Measurements from ENCODE around the gene GAS2L2. TPM values are rescaled to one million over a fixed set of nuclear protein-coding genes. Genes with fewer than 3 reads are reported as not detected.

The GAS2L2 gene
- total RNA-seq, 2 donors from 2014 or later = not detected

- TF ChIP-seq POLR2A (IDR thresholded peaks at IDR 0.05) (no peak), POLR2AphosphoS5 (IDR thresholded peaks at IDR 0.05) (no peak), CTCF (IDR thresholded peaks at IDR 0.05) (no peak)
- H3K36me3 ChIP-seq = no peaks in the 10 kb centered on the region
- H3K4me3 ChIP-seq = peak overlapping the region; percentile 62 to 75
- intact Hi-C loops (cut with DNase I) = no loop called here
- peak overlapping the region; percentile 3 to 18 for H3K27ac ChIP-seq
- no peak for DNase-seq (ENCODE audit: low spot score)
- H3K9me3 ChIP-seq = no peaks in the 10 kb centered on the region
- H3K27me3 ChIP-seq (replicated peaks; ENCODE audit: insufficient read depth) = no peaks in the 10 kb centered on the region
- WGBS = 27% methylated on average over 17 of the region's 47 CpGs
- peaks cover 4% of the 10 kb centered on the region for H3K4me1 ChIP-seq (replicated peaks)
Observed at GRCh38 chr17:35731917-35732805, 20.9 kb downstream of the GAS2L2 start.

DNA sequence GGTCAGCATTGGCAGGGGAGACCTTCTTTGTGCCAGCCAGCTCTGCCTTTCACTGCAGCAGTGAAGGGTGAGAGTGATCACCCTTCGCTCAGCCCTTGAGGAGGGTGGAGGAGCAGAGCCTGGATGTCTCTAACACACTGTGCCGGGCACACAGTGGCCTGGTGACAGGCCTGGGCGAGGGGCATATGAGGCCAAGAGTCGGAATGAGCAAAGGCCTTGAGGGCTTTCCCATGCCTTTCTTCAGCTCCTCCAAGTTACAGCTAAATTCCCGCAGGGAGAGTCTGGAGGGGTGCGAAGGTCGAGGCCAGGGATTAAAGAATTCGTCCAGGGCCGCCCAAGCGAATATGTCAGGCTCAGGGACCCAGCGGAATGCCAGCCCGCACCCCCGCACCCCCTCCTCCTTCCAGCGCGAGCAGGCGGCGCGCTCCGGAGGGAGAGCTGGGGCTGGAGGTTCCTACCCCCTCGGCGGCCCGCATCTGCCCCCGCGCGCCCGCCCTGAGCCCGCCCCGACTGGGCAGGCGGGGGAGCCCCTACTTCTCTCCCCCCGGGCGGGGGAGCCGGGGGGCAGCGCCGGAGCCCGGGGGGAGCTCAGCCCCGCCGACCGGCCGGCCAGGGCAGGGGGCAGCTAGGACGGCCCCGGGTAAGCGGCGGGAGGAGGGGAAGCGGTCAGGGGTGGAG lies 21.7 kb downstream of the GAS2L2 start, which contains the start of gene RASL10B:
RASL10B (plus strand) TSS at position 401 of the 678 bp plus-strand sequence. CDS start 3,546 bp downstream, outside the sequence.
- TF ChIP-seq POLR2AphosphoS5 (IDR thresholded peaks at IDR 0.05) (peak; percentile 18), POLR2A (IDR thresholded peaks at IDR 0.05) (no peak)
- 5% methylated on average over 17 of the region's 44 CpGs for WGBS
- peak within 1 kb of the TSS; percentile 62 to 75 for H3K4me3 ChIP-seq
- H3K36me3 ChIP-seq = no peaks in the 10 kb centered on the region
- H3K9me3 ChIP-seq = no peaks in the 10 kb centered on the region
- peak; percentile 30 for DNase-seq (ENCODE audit: low spot score)
- peaks cover 4% of the 10 kb centered on the region for H3K4me1 ChIP-seq (replicated peaks)
- H3K27me3 ChIP-seq (replicated peaks; ENCODE audit: insufficient read depth) = no peaks in the 10 kb centered on the region
- H3K27ac ChIP-seq = peak within 1 kb of the TSS; percentile 3 to 18
- intact Hi-C loops (cut with DNase I) = no loop called here

- intact Hi-C loops (cut with DNase I) = no loop called here
- no peak for DNase-seq (ENCODE audit: low spot score)
- 85% methylated on average over 10 of the region's 10 CpGs for WGBS
Observed at GRCh38 chr17:35730400-35731005, 22.5 kb downstream of the GAS2L2 start.

GRCh38 chr17:35729405-35729833 lies 23.6 kb downstream of the GAS2L2 start:
- no peak overlapping the region for H3K4me3 ChIP-seq
- peaks cover 4% of the 10 kb centered on the region for H3K4me1 ChIP-seq (replicated peaks)
- no peak overlapping the region for H3K27ac ChIP-seq
- no peaks in the 10 kb centered on the region for H3K27me3 ChIP-seq (replicated peaks; ENCODE audit: insufficient read depth)
- no peak for DNase-seq (ENCODE audit: low spot score)
- intact Hi-C loops (cut with DNase I) = no loop called here
- TF ChIP-seq POLR2A (IDR thresholded peaks at IDR 0.05) (no peak), POLR2AphosphoS5 (IDR thresholded peaks at IDR 0.05) (no peak), CTCF (IDR thresholded peaks at IDR 0.05) (no peak)
- 84% methylated on average over 4 of the region's 4 CpGs for WGBS
- H3K9me3 ChIP-seq = no peaks in the 10 kb centered on the region
- no peaks in the 10 kb centered on the region for H3K36me3 ChIP-seq

More at GRCh38 chr17:35730400-35731005, 22.5 kb downstream of the GAS2L2 start:
- H3K27ac ChIP-seq = no peak overlapping the region
- no peaks in the 10 kb centered on the region for H3K36me3 ChIP-seq
- no peaks in the 10 kb centered on the region for H3K27me3 ChIP-seq (replicated peaks; ENCODE audit: insufficient read depth)
- H3K4me1 ChIP-seq (replicated peaks) = peaks cover 4% of the 10 kb centered on the region
- H3K4me3 ChIP-seq = no peak overlapping the region
- TF ChIP-seq POLR2A (IDR thresholded peaks at IDR 0.05) (no peak), POLR2AphosphoS5 (IDR thresholded peaks at IDR 0.05) (no peak), CTCF (IDR thresholded peaks at IDR 0.05) (no peak)
- H3K9me3 ChIP-seq = no peaks in the 10 kb centered on the region

- Histone ChIP-seq H3K27ac (no peak overlapping the region), H3K4me1 (replicated peaks) (peaks cover 4% of the 10 kb centered on the region), H3K36me3 (peaks cover 0 to 7% of the 10 kb centered on the region in 2 donors), H3K9me3 (no peaks in the 10 kb centered on the region), H3K27me3 (replicated peaks; ENCODE audit: insufficient read depth) (no peaks in the 10 kb centered on the region), H3K4me3 (no peak overlapping the region)
- intact Hi-C loops (cut with DNase I) = no loop called here
- DNase-seq (ENCODE audit: low spot score) = no peak
- TF ChIP-seq POLR2A (IDR thresholded peaks at IDR 0.05) = no peak
- TF ChIP-seq CTCF (IDR thresholded peaks at IDR 0.05) = no peak
- no peak for TF ChIP-seq POLR2AphosphoS5 (IDR thresholded peaks at IDR 0.05)
- WGBS = 84% methylated on average over 3 of the region's 3 CpGs
Observed at GRCh38 chr17:35728551-35728950, 24.5 kb downstream of the GAS2L2 start.

All from prostate gland (tissue), 2 donors.